ENCODE measurements around the gene TPT1.
"Not testable (repeated sequence)": the region's sequence is repeated elsewhere in the genome, so short reads cannot be mapped to it uniquely, and the experiment has no call there.

TPT1 gene

DNA sequence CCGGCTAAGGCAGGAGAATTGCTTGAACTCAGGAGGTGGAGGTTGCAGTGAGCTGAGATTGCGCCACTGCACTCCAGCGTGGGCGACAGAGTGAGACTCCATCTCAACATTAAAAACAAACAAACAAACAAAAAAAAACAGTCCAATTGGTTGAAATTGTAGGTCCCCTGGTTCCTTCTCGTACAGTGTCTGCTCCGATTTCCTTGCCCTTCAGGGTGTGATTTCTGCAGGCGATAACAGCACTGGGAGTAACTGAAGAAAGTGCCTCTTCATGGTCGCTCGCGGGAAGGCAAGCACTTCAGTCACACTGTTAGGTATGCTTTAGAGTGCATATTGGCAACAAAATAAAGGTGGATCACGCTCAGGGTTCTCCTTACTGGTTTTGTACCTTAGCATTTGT lies 39.7 kb downstream of the TPT1 start:
- DNase-seq (ENCODE audit: low read depth) = no peak

DNA sequence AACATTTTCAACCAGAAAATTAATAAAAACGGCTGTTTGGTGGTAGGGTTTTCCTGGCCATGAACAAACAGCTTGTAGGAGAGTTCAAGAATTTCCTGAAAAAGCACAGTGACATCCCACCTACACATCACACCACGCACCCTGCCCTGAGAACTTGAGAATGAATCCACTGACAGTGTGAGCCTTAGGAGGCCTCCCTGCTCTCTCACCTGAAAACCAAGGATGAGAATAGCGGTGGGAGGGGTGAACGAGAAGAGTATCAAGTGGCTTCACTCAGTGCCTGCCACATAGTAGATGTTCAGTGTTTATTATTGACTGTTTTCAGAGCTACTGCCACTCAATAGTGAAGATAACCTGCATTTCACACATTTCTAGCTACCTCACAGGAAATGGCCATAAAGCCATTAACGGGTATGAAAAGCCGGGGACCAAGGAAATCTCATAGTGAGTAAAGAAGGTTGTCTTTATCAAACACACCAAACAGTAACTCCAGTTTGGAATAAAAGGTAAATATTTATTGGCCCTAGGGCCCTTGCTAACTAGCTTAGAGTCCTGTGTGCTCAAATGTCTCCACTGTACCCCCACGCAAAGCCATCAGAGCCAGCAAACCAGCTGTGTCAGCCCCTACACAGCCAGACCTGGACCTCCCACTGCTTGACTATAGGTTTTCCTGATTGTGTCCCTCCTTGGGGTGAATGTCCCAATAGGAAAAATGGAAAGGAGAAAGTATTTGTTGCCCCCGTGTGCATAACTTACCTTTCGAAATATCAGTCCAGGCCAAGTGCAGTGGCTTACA lies 40.6 kb downstream of the TPT1 start:
- DNase-seq (ENCODE audit: low read depth) = no peak

DNA sequence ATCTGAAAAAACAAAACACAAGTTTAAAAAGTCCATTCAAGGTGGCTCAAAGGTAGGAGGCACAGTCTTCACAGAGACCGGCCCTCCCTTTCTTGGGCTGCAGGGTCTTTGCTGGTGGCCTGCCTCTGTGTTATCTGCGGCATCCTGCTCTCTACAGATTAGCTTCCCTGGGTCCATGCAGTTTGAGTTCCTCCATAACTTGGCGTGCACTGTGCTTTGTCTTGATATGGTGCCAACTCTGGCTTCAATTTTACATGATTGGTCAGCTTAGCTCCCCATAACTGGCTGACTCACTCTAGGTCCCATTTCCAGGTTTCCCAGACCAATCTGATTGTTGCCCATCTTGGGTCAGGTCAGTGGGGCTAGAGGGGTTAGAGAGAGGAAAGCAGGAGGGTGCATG lies 41.8 kb downstream of the TPT1 start:
- no peak for DNase-seq (ENCODE audit: low read depth)

DNA sequence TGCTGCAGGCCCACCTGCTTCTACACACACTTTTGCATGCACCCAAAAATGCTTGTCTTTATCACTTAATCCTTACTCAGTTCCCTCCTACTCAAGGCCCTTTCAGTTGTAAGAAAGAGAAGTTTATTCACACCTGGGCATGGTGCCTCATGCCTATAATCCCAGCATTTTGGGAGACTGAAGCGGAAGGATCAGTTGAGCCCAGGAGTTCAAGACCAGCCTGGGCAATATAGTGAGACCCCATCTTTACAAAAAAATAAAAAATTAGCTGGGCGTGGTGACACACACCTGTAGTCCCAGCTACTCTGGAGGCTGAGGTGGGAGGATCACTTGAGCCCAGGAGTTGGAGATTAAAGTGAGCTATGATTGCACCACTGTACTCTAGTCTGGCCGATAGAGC lies 42.4 kb downstream of the TPT1 start:
- not testable (repeated sequence) for DNase-seq (ENCODE audit: low read depth)

DNA sequence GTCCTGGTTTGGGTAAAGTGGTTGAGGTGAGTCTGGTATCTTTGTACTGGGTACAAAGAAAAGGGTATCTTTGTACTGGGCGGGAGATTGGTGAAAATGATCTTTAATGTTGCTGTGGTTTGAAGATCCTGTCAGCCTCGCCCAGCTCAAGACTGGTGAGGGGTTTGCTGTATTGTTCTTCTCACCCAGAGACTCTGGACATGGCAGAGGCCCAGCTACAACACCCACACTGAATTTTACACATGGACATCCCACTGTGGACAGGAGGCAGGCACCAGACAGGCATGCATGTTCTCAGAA lies 42.8 kb downstream of the TPT1 start:
- no peak for DNase-seq (ENCODE audit: low read depth)

DNA sequence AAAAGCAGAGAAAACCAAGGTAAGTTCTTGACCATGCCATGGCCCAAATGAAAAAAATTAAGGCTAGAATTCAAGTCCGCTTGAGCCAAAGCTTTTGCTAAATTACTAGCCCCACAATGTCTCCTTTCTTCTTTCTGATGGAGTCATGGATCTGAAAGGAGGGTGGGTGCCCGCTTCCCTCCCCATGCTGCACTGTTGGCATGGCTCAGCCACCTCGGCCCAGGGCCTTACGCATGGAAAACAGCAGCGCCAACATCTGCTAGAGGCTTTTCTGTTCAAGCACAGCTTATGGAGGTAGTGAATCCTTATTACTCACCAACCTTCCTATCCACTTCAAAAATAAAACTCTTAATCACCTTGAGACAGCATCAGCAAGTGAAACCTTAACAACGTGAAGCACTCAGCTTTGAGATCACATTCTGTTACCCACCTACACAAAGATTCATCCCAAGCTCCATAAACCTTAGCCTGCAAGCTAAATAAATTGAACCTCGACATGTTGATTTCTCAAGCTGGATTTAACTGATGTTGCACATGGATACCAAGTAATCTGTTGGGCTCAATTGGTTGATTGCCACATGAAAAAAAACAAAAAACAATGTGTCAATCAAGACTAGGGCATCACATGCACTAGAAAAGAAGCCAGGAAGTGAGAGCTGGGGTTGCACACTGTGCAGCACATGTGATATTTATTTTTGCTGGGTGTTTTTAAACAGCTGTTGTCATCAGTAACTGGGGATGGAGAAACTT lies 43.4 kb downstream of the TPT1 start:
- DNase-seq (ENCODE audit: low read depth) = no peak

DNA sequence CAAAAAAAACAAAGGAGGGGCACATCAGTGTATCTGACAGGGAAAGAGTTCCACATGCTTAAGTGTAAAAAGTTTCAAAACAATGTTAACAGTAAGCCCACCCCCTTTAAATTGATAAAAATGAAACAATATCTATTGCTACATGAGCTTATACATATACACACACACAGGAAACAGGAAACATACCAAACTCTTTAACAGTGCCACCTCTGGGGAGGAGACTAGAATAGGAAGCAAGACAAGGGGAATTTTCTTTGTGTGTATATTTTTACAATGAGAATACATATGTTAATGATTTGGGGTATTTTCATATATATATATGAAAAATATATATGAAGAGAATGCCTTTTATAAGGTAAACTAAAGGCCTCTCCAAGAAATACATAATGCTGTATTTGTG lies 44.7 kb downstream of the TPT1 start:
- no peak for DNase-seq (ENCODE audit: low read depth)

DNA sequence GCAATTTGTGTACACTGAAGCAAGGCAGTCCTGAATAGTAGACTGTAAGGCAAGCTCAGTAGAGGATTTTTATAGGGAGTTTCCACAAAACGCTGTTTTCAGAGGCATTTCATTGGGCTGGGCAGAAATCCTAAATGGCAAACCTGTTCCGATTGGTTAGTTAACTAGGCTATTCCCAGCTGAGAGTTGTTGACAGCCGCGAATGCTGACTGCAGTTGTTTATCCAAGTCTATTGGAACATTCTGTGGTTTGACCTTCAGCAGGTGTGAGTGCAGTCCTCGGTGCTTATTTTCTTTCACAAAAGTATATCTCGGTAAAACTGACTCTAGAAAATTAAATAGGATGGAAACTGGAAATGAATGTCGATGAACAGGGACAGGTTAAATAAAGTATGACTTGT lies 45.4 kb downstream of the TPT1 start:
- no peak for DNase-seq (ENCODE audit: low read depth)

DNA sequence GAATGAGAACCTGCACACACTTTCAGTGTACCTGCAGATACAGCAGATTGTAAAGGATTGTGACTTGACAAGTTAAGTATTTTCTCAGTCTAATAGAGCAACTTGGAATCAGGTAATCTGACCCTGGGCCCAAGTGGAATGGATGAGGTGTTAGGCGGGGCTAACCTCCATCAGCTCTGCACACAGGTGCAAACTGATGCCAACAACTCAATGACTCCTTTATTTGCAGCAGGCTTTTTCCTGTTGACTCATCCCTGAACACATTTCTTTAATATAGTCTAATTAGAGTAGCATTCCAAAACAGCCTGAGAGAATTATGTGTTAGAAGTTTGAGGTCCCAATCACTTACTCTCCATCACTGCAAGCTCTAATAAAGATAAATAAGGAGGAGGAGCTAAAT lies 48.8 kb downstream of the TPT1 start:
- DNase-seq (ENCODE audit: low read depth) = no peak

DNA sequence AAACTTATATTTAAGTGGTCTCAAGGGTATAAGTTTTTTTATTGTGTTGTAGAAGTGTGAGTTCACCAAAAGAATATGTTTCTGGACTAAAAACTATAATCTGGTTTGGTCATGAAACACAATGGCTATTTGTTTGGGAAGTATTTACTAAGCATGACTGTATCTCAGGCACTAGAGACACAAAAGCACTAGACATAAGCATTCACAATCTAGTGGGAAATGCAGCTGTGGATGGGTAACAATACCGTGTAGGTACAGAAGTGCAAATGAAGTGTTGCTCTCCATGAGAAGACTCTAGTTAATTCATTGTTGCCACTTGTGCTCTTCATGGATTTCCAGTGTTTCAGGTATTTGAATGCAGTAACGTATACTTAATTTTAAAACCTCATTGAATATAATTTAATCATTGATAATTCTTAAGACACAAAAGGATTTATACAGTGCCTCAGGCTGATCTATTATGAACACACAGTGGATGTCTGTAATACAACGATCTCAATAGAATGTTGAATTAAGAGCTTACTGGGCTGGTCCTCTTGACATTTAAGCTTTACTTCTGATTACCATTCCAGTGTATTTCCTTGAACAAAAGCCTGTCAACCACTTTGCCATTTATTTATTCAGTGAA lies 50.9 kb downstream of the TPT1 start:
- DNase-seq (ENCODE audit: low read depth) = no peak
